HEK293 (cell line): Measurements from ENCODE around the gene USP2.
A peak's percentile ranks its signal among the peaks of the same experiment; 100 is the strongest.

Experiments used
- GLIS2 ChIP-seq: fragments of 450-650 bp; formaldehyde crosslinking; IDR thresholded peaks from 2 replicates; pipeline ENCODE4 v1.5.1; 2016; ENCODE audit warnings: missing biosample characterization, missing genetic modification characterization
- INSM2 ChIP-seq: fragments of 450-650 bp; formaldehyde crosslinking; IDR thresholded peaks from 2 replicates; pipeline ENCODE4 v1.5.1; 2016; ENCODE audit warnings: missing biosample characterization, missing genetic modification characterization
- KLF7 ChIP-seq: fragments of 450-650 bp; formaldehyde crosslinking; IDR thresholded peaks from 2 replicates; pipeline ENCODE4 v1.5.1; 2016; ENCODE audit warnings: missing biosample characterization, missing genetic modification characterization, borderline replicate concordance
- OVOL3 ChIP-seq: fragments of 450-650 bp; formaldehyde crosslinking; IDR thresholded peaks from 2 replicates; pipeline ENCODE4 v1.5.1; 2016; ENCODE audit warnings: missing biosample characterization, missing genetic modification characterization
- PRDM6 ChIP-seq: fragments of 450-650 bp; formaldehyde crosslinking; IDR thresholded peaks from 2 replicates; pipeline ENCODE4 v1.5.1; 2017; ENCODE audit warnings: missing biosample characterization, missing genetic modification characterization
- SALL2 ChIP-seq: fragments of 450-650 bp; formaldehyde crosslinking; IDR thresholded peaks from 2 replicates; pipeline ENCODE4 v1.5.0; 2017; ENCODE audit warnings: missing biosample characterization, mild to moderate bottlenecking, missing genetic modification characterization, borderline replicate concordance
- TCF7L2 ChIP-seq: IDR thresholded peaks from 2 replicates; pipeline ENCODE4 v1.6.1; 2011; ENCODE audit warnings: low read depth, mild to moderate bottlenecking, inconsistent platforms, low read length, moderate library complexity, borderline replicate concordance
- TRIM28 ChIP-seq: IDR thresholded peaks from 2 replicates; pipeline ENCODE4 v1.6.1; 2011; ENCODE audit warnings: low read length, control low read depth, borderline replicate concordance
- ZBTB20 ChIP-seq: fragments of 450-650 bp; formaldehyde crosslinking; IDR thresholded peaks from 2 replicates; pipeline ENCODE4 v1.5.1; 2016; ENCODE audit warnings: missing biosample characterization, missing genetic modification characterization
- ZBTB26 ChIP-seq: fragments of 450-650 bp; formaldehyde crosslinking; optimal IDR thresholded peaks from 2 replicates; pipeline ENCODE3; 2016; ENCODE audit warnings: missing biosample characterization, mild to moderate bottlenecking, missing genetic modification characterization
- ZBTB49 ChIP-seq: fragments of 450-650 bp; formaldehyde crosslinking; IDR thresholded peaks from 2 replicates; pipeline ENCODE4 v1.5.1; 2016; ENCODE audit warnings: missing biosample characterization, missing genetic modification characterization, low read depth
- ZEB2 ChIP-seq: fragments of 450-650 bp; formaldehyde crosslinking; IDR thresholded peaks from 2 replicates; pipeline ENCODE4 v1.5.1; 2016; ENCODE audit warnings: missing biosample characterization, missing genetic modification characterization
- ZNF10 ChIP-seq: fragments of 450-650 bp; formaldehyde crosslinking; IDR thresholded peaks from 2 replicates; pipeline ENCODE4 v1.5.1; 2017; ENCODE audit warnings: missing biosample characterization, missing genetic modification characterization
- ZNF133 ChIP-seq: fragments of 450-650 bp; formaldehyde crosslinking; IDR thresholded peaks from 2 replicates; pipeline ENCODE4 v1.5.1; 2016; ENCODE audit warnings: missing biosample characterization, missing genetic modification characterization
- ZNF16 ChIP-seq: fragments of 450-650 bp; formaldehyde crosslinking; IDR thresholded peaks from 2 replicates; pipeline ENCODE4 v1.5.1; 2016; ENCODE audit warnings: low read depth, missing biosample characterization, missing genetic modification characterization
- ZNF266 ChIP-seq: fragments of 450-650 bp; formaldehyde crosslinking; IDR thresholded peaks from 2 replicates; pipeline ENCODE4 v1.5.1; 2016; ENCODE audit warnings: missing biosample characterization, missing genetic modification characterization, low read depth
- ZNF350 ChIP-seq: fragments of 450-650 bp; formaldehyde crosslinking; IDR thresholded peaks from 2 replicates; pipeline ENCODE4 v1.5.0; 2017; ENCODE audit warnings: missing biosample characterization, mild to moderate bottlenecking, missing genetic modification characterization
- ZNF354C ChIP-seq: fragments of 450-650 bp; formaldehyde crosslinking; IDR thresholded peaks from 2 replicates; pipeline ENCODE4 v1.5.1; 2016; ENCODE audit warnings: missing biosample characterization, missing genetic modification characterization, low read depth, borderline replicate concordance
- ZNF391 ChIP-seq: fragments of 450-650 bp; formaldehyde crosslinking; IDR thresholded peaks from 2 replicates; pipeline ENCODE4 v1.5.1; 2016; ENCODE audit warnings: low read depth, missing biosample characterization, missing genetic modification characterization, borderline replicate concordance
- ZNF416 ChIP-seq: fragments of 450-650 bp; formaldehyde crosslinking; IDR thresholded peaks from 2 replicates; pipeline ENCODE4 v1.5.1; 2016; ENCODE audit warnings: missing biosample characterization, missing genetic modification characterization
- ZNF544 ChIP-seq: fragments of 450-650 bp; formaldehyde crosslinking; IDR thresholded peaks from 2 replicates; pipeline ENCODE4 v1.5.0; 2017; ENCODE audit warnings: missing biosample characterization, missing genetic modification characterization
- ZNF600 ChIP-seq: fragments of 450-650 bp; formaldehyde crosslinking; IDR thresholded peaks from 2 replicates; pipeline ENCODE4 v1.5.1; 2016; ENCODE audit warnings: missing biosample characterization, missing genetic modification characterization
- ZNF623 ChIP-seq: fragments of 450-650 bp; formaldehyde crosslinking; IDR thresholded peaks from 2 replicates; pipeline ENCODE4 v1.5.1; 2016; ENCODE audit warnings: missing biosample characterization, missing genetic modification characterization
- ZNF629 ChIP-seq: fragments of 450-650 bp; formaldehyde crosslinking; IDR thresholded peaks from 2 replicates; pipeline ENCODE4 v1.5.1; 2017; ENCODE audit warnings: missing biosample characterization, missing genetic modification characterization
- ZNF660 ChIP-seq: fragments of 450-650 bp; IDR thresholded peaks from 2 replicates; pipeline ENCODE4 v1.5.1; 2018; ENCODE audit warnings: missing biosample characterization, mild to moderate bottlenecking, missing genetic modification characterization
- ZNF670 ChIP-seq: fragments of 450-650 bp; formaldehyde crosslinking; IDR thresholded peaks from 2 replicates; pipeline ENCODE4 v1.5.1; 2016; ENCODE audit warnings: missing biosample characterization, missing genetic modification characterization, low read depth
- ZNF76 ChIP-seq: fragments of 450-650 bp; formaldehyde crosslinking; IDR thresholded peaks from 2 replicates; pipeline ENCODE4; 2016; ENCODE audit warnings: low read depth, missing biosample characterization, missing genetic modification characterization, borderline replicate concordance
- ZNF768 ChIP-seq: fragments of 450-650 bp; formaldehyde crosslinking; IDR thresholded peaks from 2 replicates; pipeline ENCODE4 v1.5.1; 2018; ENCODE audit warnings: missing biosample characterization, mild to moderate bottlenecking, missing genetic modification characterization
- TF ChIP-seq, protein P1 (sequence below): fragments of 450-650 bp; formaldehyde crosslinking; IDR thresholded peaks from 2 replicates; pipeline ENCODE4 v1.5.1; 2017; ENCODE audit warnings: missing biosample characterization, missing genetic modification characterization
- TF ChIP-seq, protein P2 (sequence below): fragments of 450-650 bp; IDR thresholded peaks from 2 replicates; pipeline ENCODE4 v1.5.1; 2018; ENCODE audit warnings: missing biosample characterization, mild to moderate bottlenecking, missing genetic modification characterization

Gene USP2

DNA sequence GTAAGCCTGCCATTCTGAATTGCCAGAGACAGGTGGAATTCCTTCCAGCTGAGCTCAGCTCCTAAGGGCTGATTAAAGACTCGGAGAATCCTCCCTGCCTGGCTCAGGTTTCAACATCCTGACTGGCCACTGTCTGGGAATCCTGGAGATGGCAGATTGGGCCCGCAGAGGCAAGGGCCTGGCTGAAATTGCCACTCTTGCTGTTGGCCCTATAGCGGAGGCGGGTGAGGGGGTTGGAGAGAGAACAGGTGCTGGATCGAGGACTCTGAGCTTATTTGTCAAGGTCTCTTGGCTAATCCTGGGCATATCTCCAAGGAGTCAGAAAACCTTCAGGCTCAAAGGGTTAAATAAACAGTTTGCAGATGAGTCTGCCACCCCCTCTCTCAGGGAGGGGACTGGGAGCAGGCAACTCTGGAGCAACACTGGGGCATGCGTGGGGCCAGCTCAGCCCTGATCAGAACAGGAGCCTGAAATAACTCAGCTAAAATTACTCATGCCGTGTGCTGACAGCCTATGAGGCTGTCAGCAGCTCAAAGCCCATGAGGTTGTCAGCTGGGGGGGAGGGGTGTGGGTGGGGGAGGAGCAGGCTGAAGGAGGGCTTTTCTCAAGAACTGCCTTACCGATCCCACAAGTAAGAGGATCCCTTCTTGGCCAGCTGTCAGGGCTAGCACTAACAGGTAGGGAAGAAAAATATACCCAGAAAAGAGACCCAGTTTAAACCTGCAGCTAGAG lies 20.3 kb downstream of the USP2 start (continued):
- TF ChIP-seq ZEB2 (tag by site-specific recombination), result 0 out of 2 replicates have a peak, but pooled peaks have one; percentile 38
- no peak for TF ChIP-seq ZNF623 (tag by site-specific recombination)
- TF ChIP-seq ZNF350 (tag by site-specific recombination), result no peak
- no peak for TF ChIP-seq ZNF391 (tag by site-specific recombination)
- TF ChIP-seq, protein P1, sequence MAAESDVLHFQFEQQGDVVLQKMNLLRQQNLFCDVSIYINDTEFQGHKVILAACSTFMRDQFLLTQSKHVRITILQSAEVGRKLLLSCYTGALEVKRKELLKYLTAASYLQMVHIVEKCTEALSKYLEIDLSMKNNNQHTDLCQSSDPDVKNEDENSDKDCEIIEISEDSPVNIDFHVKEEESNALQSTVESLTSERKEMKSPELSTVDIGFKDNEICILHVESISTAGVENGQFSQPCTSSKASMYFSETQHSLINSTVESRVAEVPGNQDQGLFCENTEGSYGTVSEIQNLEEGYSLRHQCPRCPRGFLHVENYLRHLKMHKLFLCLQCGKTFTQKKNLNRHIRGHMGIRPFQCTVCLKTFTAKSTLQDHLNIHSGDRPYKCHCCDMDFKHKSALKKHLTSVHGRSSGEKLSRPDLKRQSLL (tag by site-specific recombination), result no peak
- no peak for TF ChIP-seq INSM2
- TF ChIP-seq ZNF133, result no peak
- peak; percentile 68 for TF ChIP-seq GLIS2 (tag by site-specific recombination)
- TF ChIP-seq ZNF266 (tag by site-specific recombination), result no peak
- TF ChIP-seq ZNF629 (tag by site-specific recombination), result peak; percentile 53
- TF ChIP-seq ZNF10, result 0 out of 2 replicates have a peak, but pooled peaks have one; percentile 46
- no peak for TF ChIP-seq KLF7 (tag by site-specific recombination)
- TF ChIP-seq ZBTB20 (tag by site-specific recombination), result no peak
- TF ChIP-seq ZNF660 (tag by site-specific recombination), result 0 out of 2 replicates have a peak, but pooled peaks have one; percentile 33
- no peak for TF ChIP-seq ZNF544
- TF ChIP-seq OVOL3 (tag by site-specific recombination), result no peak
- TF ChIP-seq ZNF416 (tag by site-specific recombination), result no peak
- TF ChIP-seq ZBTB49, result no peak
- no peak for TF ChIP-seq SALL2 (tag by site-specific recombination)
- TF ChIP-seq, protein P2, sequence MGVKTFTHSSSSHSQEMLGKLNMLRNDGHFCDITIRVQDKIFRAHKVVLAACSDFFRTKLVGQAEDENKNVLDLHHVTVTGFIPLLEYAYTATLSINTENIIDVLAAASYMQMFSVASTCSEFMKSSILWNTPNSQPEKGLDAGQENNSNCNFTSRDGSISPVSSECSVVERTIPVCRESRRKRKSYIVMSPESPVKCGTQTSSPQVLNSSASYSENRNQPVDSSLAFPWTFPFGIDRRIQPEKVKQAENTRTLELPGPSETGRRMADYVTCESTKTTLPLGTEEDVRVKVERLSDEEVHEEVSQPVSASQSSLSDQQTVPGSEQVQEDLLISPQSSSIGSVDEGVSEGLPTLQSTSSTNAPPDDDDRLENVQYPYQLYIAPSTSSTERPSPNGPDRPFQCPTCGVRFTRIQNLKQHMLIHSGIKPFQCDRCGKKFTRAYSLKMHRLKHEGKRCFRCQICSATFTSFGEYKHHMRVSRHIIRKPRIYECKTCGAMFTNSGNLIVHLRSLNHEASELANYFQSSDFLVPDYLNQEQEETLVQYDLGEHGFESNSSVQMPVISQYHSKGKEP (tag by site-specific recombination), result no peak
- 0 out of 2 replicates have a peak, but pooled peaks have one; percentile 26 for TF ChIP-seq PRDM6 (tag by site-specific recombination)
- TF ChIP-seq ZNF16, result no peak
- TF ChIP-seq ZBTB26 (tag by site-specific recombination), result no peak
- no peak for TF ChIP-seq ZNF670 (tag by site-specific recombination)
- TF ChIP-seq TCF7L2, result no peak
- TF ChIP-seq TRIM28, result peak; percentile 84; the same call in 1 of the 2 replicates
- no peak for TF ChIP-seq ZNF354C (tag by site-specific recombination)
- TF ChIP-seq ZNF76 (tag by site-specific recombination), result no peak
- TF ChIP-seq ZNF768 (tag by site-specific recombination), result no peak
- TF ChIP-seq ZNF600 (tag by site-specific recombination), result peak; percentile 88
